Measurements from ENCODE around the gene SMYD2.

- no peak for TF ChIP-seq CTCF (IDR thresholded peaks at IDR 0.05)
- no peak for TF ChIP-seq POLR2A (IDR thresholded peaks at IDR 0.05)
These were observed 16.0 kb upstream of the SMYD2 start for GRCh38 chr1:214264976-214265375.

Data from testis (tissue), 2 donors.